Panc1 (cell line): ENCODE measurements around the gene VARS2. TPM values are rescaled to one million over a fixed set of nuclear protein-coding genes. Genes with fewer than 3 reads are reported as not detected.

Experiments used
- ATAC-seq: fragments of 200-7000 bp; cut with Tn5 transposase; 2 replicates; pipeline ENCODE4 v1.9.1; 2020; ENCODE audit warnings: mild to moderate bottlenecking, moderate library complexity
- BruUV-seq: library from RNA; stranded (reverse); fragments of 400-500 nt; replicated peaks from 2 replicates; lab custom pipeline; 2021; lab: Mats Ljungman, UMichigan
- CTCF ChIA-PET: fragments of 300-600 bp; sonication (Branson Sonifier 250); formaldehyde crosslinking; loops from one replicate; lab custom pipeline; 2022; ENCODE audit warnings: antibody characterized with exemption; lab: Charles Lee
- POLR2A ChIA-PET: fragments of 300-600 bp; sonication (Branson Sonifier 250); formaldehyde crosslinking; loops from one replicate; lab custom pipeline; 2022; ENCODE audit warnings: antibody characterized with exemption; lab: Charles Lee
- DNase-seq: peaks from one replicate; pipeline ENCODE4 v3.0.0-alpha.2; 2010; ENCODE audit warnings: low read depth, low spot score
- H3K27ac ChIP-seq: 2 replicates; pipeline ENCODE4 v1.5.1; 2011; ENCODE audit warnings: mild to moderate bottlenecking, low read length, inconsistent platforms
- H3K27me3 ChIP-seq: fragments of 200-500 bp; sonication (Bioruptor generic); 2 replicates; pipeline ENCODE4 v1.6.0; 2014; ENCODE audit warnings: low read length, inconsistent platforms; ENCODE audit not compliant: control insufficient read depth, insufficient read depth
- H3K36me3 ChIP-seq: fragments of 200-500 bp; sonication (Bioruptor generic); 2 replicates; pipeline ENCODE4 v1.5.1; 2014; ENCODE audit warnings: inconsistent platforms, mild to moderate bottlenecking, low read length, moderate library complexity; ENCODE audit not compliant: control insufficient read depth, insufficient read depth
- H3K4me1 ChIP-seq: 2 replicates; pipeline ENCODE4 v1.5.1; 2011; ENCODE audit warnings: inconsistent platforms, mild to moderate bottlenecking, low read length, moderate library complexity; ENCODE audit not compliant: control insufficient read depth, insufficient read depth
- H3K4me3 ChIP-seq, 2 experiments: 2 replicates each; pipeline ENCODE4 v1.5.1; 2011 to 2012; ENCODE audit warnings: low read depth in 2 of 2, low read length in 2 of 2, mild to moderate bottlenecking in 2 of 2, inconsistent platforms in 1 of 2, moderate library complexity in 1 of 2
- H3K9me3 ChIP-seq: fragments of 200-500 bp; sonication (Bioruptor generic); 2 replicates; pipeline ENCODE4 v1.5.1; 2014; ENCODE audit warnings: low read depth, mild to moderate bottlenecking, inconsistent platforms, low read length, moderate library complexity; ENCODE audit not compliant: control insufficient read depth, insufficient read depth
- CTCF ChIP-seq: fragments of 450-650 bp; IDR thresholded peaks from 2 replicates; pipeline ENCODE4 v1.5.1; 2017; ENCODE audit warnings: mild to moderate bottlenecking
- POLR2AphosphoS5 ChIP-seq: IDR thresholded peaks from 2 replicates; pipeline ENCODE4 v1.6.1; 2012; ENCODE audit warnings: mild to moderate bottlenecking, low read depth, low read length, moderate library complexity
- REST ChIP-seq, 2 experiments: IDR thresholded peaks; 2 replicates each; pipeline ENCODE4 v1.6.1; 2011 to 2012; ENCODE audit warnings: low read depth in 2 of 2, control low read depth in 1 of 2, low read length in 1 of 2, mild to moderate bottlenecking in 1 of 2, moderate library complexity in 1 of 2; ENCODE audit not compliant: insufficient read depth in 1 of 2
- SIN3A ChIP-seq: IDR thresholded peaks from 2 replicates; pipeline ENCODE4 v1.6.1; 2012; ENCODE audit warnings: low read depth, mild to moderate bottlenecking, low read length, moderate library complexity, borderline replicate concordance; ENCODE audit not compliant: insufficient read depth
- TCF7L2 ChIP-seq: IDR thresholded peaks from 2 replicates; pipeline ENCODE4 v1.6.1; 2011; ENCODE audit warnings: mild to moderate bottlenecking, low read depth, low read length, inconsistent platforms
- in situ Hi-C: cut with HindIII; loops from 2 replicates; pipeline ENCODE4 v1.10.0; 2016; ENCODE audit warnings: low sequenced_read_pairs, low pct_unique_long_range_greater_than_20kb
- intact Hi-C: fragments of 100-400 bp; cut with micrococcal nuclease; formaldehyde crosslinking; loops from one replicate; pipeline ENCODE4 v1.10.0; 2022; ENCODE audit not compliant: unreplicated experiment
- total RNA-seq: library from RNA; stranded (reverse); gene quantifications from one replicate; pipeline ENCODE4 v1.2.1, GENCODE V29; 2021; ENCODE audit not compliant: unreplicated experiment

The VARS2 gene
- total RNA-seq, 1 experiment from 2014 or later = 42.7 TPM

- CTCF ChIA-PET = no interaction called here
- POLR2A ChIA-PET = no interaction called here
- BruUV-seq = no TSS peak
- H3K9me3 ChIP-seq = no peaks in the 10 kb centered on the region
- no peak for TF ChIP-seq CTCF
- no peak for TF ChIP-seq TCF7L2
- no peak for TF ChIP-seq SIN3A
- no peak for TF ChIP-seq POLR2AphosphoS5
- TF ChIP-seq REST (IDR thresholded peaks at IDR 0.05; ENCODE audit: insufficient read depth in 1 of 2, low read depth in 2 of 2, low read length in 1 of 2) = no peak
- H3K36me3 ChIP-seq = no peaks in the 10 kb centered on the region
- H3K27ac ChIP-seq = no peak overlapping the region
- H3K4me1 ChIP-seq = peaks cover 7% of the 10 kb centered on the region; the same call in 1 of the 2 replicates
- H3K27me3 ChIP-seq = peaks cover 15% of the 10 kb centered on the region
- intact Hi-C loops = no loop called here
- H3K4me3 ChIP-seq = no peak overlapping the region
- ATAC-seq (no peak), DNase-seq (no peak)
- in situ Hi-C loops = no loop called here
Observed at GRCh38 chr6:30947231-30947630, 33.2 kb downstream of the VARS2 start.

- H3K4me1 ChIP-seq = no peaks in the 10 kb centered on the region
- POLR2A ChIA-PET = no interaction called here
- peaks cover 13% of the 10 kb centered on the region for H3K27me3 ChIP-seq
- in situ Hi-C loops (no loop called here), intact Hi-C loops (no loop called here)
- no peaks in the 10 kb centered on the region for H3K36me3 ChIP-seq
- CTCF ChIA-PET = no interaction called here
- ATAC-seq (no peak), DNase-seq (no peak)
- no peak overlapping the region for H3K4me3 ChIP-seq
- TF ChIP-seq REST (IDR thresholded peaks at IDR 0.05; ENCODE audit: insufficient read depth in 1 of 2, low read depth in 2 of 2, low read length in 1 of 2) (no peak), POLR2AphosphoS5 (no peak), CTCF (no peak), SIN3A (no peak), TCF7L2 (no peak)
- no TSS peak for BruUV-seq
- no peak overlapping the region for H3K27ac ChIP-seq
- H3K9me3 ChIP-seq = no peaks in the 10 kb centered on the region
Observed at GRCh38 chr6:30948811-30949210, 34.8 kb downstream of the VARS2 start.
